Panc1 (cell line): ENCODE measurements around the gene KIF26B.

ENCODE experiments used
- POLR2AphosphoS5 ChIP-seq: IDR thresholded peaks from 2 replicates; pipeline ENCODE4 v1.6.1; 2012; ENCODE audit warnings: mild to moderate bottlenecking, low read depth, low read length, moderate library complexity
- SIN3A ChIP-seq: IDR thresholded peaks from 2 replicates; pipeline ENCODE4 v1.6.1; 2012; ENCODE audit warnings: low read depth, mild to moderate bottlenecking, low read length, moderate library complexity, borderline replicate concordance; ENCODE audit not compliant: insufficient read depth
- TCF7L2 ChIP-seq: IDR thresholded peaks from 2 replicates; pipeline ENCODE4 v1.6.1; 2011; ENCODE audit warnings: mild to moderate bottlenecking, low read depth, low read length, inconsistent platforms
- TF ChIP-seq, protein P1 (sequence below): fragments of 450-650 bp; IDR thresholded peaks from 2 replicates; pipeline ENCODE4 v1.5.1; 2017; ENCODE audit warnings: mild to moderate bottlenecking
- TF ChIP-seq, protein P2 (sequence below), 2 experiments: IDR thresholded peaks; 2 replicates each; pipeline ENCODE4 v1.6.1; 2011 to 2012; ENCODE audit warnings: low read depth in 2 of 2, control low read depth in 1 of 2, low read length in 1 of 2, mild to moderate bottlenecking in 1 of 2, moderate library complexity in 1 of 2; ENCODE audit not compliant: insufficient read depth in 1 of 2

DNA sequence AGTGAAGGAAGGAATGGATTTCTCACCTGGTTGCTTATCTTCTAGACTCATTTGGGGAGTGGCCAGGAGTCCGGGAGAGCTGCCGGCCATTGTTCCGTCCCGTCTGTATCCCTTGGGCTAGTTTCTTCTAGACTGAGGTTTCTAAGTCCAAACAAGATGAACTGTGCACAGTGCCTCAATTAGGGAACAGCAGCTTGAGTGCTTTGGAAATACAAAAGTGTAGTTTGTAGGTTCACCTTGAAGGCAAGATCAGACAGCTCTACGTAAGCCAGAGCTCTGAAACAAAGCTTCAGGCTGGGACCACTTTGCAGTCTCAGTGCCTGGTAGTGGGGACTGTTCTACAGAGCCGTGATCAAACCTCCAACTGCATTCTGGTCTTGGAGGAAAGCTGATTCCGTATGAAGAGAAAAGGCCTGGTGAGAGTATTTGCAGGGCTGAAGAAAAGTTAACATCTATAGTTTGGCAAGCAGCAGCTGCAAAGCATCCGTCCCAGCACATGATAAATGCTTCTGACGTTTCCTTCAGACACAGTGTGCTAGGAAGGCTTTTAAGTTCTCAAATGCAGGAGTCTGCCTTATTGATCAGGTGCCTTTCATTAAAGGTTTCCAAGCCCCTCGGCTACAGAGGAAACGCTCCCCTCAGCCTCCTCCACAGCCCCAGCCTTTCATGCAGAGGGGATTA lies 432.8 kb downstream of the KIF26B start:
- TF ChIP-seq, protein P1, sequence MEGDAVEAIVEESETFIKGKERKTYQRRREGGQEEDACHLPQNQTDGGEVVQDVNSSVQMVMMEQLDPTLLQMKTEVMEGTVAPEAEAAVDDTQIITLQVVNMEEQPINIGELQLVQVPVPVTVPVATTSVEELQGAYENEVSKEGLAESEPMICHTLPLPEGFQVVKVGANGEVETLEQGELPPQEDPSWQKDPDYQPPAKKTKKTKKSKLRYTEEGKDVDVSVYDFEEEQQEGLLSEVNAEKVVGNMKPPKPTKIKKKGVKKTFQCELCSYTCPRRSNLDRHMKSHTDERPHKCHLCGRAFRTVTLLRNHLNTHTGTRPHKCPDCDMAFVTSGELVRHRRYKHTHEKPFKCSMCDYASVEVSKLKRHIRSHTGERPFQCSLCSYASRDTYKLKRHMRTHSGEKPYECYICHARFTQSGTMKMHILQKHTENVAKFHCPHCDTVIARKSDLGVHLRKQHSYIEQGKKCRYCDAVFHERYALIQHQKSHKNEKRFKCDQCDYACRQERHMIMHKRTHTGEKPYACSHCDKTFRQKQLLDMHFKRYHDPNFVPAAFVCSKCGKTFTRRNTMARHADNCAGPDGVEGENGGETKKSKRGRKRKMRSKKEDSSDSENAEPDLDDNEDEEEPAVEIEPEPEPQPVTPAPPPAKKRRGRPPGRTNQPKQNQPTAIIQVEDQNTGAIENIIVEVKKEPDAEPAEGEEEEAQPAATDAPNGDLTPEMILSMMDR, result no peak
- TF ChIP-seq POLR2AphosphoS5 (no peak), TCF7L2 (no peak), SIN3A (no peak)
- TF ChIP-seq, protein P2, sequence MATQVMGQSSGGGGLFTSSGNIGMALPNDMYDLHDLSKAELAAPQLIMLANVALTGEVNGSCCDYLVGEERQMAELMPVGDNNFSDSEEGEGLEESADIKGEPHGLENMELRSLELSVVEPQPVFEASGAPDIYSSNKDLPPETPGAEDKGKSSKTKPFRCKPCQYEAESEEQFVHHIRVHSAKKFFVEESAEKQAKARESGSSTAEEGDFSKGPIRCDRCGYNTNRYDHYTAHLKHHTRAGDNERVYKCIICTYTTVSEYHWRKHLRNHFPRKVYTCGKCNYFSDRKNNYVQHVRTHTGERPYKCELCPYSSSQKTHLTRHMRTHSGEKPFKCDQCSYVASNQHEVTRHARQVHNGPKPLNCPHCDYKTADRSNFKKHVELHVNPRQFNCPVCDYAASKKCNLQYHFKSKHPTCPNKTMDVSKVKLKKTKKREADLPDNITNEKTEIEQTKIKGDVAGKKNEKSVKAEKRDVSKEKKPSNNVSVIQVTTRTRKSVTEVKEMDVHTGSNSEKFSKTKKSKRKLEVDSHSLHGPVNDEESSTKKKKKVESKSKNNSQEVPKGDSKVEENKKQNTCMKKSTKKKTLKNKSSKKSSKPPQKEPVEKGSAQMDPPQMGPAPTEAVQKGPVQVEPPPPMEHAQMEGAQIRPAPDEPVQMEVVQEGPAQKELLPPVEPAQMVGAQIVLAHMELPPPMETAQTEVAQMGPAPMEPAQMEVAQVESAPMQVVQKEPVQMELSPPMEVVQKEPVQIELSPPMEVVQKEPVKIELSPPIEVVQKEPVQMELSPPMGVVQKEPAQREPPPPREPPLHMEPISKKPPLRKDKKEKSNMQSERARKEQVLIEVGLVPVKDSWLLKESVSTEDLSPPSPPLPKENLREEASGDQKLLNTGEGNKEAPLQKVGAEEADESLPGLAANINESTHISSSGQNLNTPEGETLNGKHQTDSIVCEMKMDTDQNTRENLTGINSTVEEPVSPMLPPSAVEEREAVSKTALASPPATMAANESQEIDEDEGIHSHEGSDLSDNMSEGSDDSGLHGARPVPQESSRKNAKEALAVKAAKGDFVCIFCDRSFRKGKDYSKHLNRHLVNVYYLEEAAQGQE (IDR thresholded peaks at IDR 0.05; ENCODE audit: insufficient read depth in 1 of 2, low read depth in 2 of 2, low read length in 1 of 2), result no peak
